SJSA1 (cell line): ENCODE measurements around the gene MFAP1. TPM values are rescaled to one million over a fixed set of nuclear protein-coding genes. Genes with fewer than 3 reads are reported as not detected.
A peak's percentile ranks its signal among the peaks of the same experiment; 100 is the strongest.
"Not testable (repeated sequence)": the region's sequence is repeated elsewhere in the genome, so short reads cannot be mapped to it uniquely, and the experiment has no call there.

Experiments
- DNase-seq, 2 experiments: peaks; one replicate each; pipeline ENCODE4 v3.0.0-alpha.2; 2015 to 2020; ENCODE audit warnings: low spot score in 2 of 2, low read depth in 1 of 2
- H3K27ac ChIP-seq: fragments of 250-450 bp; sonication (Bioruptor Pico); 2 replicates; pipeline ENCODE4 v1.5.1; 2020; ENCODE audit warnings: mild to moderate bottlenecking, moderate library complexity
- H3K27me3 ChIP-seq: fragments of 250-450 bp; sonication (Bioruptor Pico); replicated peaks from 2 replicates; pipeline ENCODE4 v1.5.1; 2020; ENCODE audit warnings: mild to moderate bottlenecking, moderate library complexity
- H3K36me3 ChIP-seq: fragments of 250-450 bp; sonication (Bioruptor Pico); 2 replicates; pipeline ENCODE4 v1.5.1; 2020; ENCODE audit warnings: mild to moderate bottlenecking
- H3K4me1 ChIP-seq: fragments of 250-450 bp; sonication (Bioruptor Pico); replicated peaks from 2 replicates; pipeline ENCODE4 v1.6.1; 2021; ENCODE audit warnings: mild to moderate bottlenecking
- H3K4me3 ChIP-seq: fragments of 250-450 bp; sonication (Bioruptor Pico); 2 replicates; pipeline ENCODE4 v1.5.1; 2020; ENCODE audit warnings: mild to moderate bottlenecking
- H3K9me3 ChIP-seq: fragments of 250-450 bp; sonication (Bioruptor Pico); replicated peaks from 2 replicates; pipeline ENCODE4 v1.5.1; 2020; ENCODE audit warnings: mild to moderate bottlenecking
- total RNA-seq: library from RNA; depleted of rRNA; stranded (reverse); fragments of >200 nt; shearing (Covaris generic); gene quantifications from 2 replicates; pipeline ENCODE4 v1.2.3, GENCODE V29; 2014

MFAP1 gene
- total RNA-seq, 1 experiment from 2014 or later, result 40.1 TPM

DNA sequence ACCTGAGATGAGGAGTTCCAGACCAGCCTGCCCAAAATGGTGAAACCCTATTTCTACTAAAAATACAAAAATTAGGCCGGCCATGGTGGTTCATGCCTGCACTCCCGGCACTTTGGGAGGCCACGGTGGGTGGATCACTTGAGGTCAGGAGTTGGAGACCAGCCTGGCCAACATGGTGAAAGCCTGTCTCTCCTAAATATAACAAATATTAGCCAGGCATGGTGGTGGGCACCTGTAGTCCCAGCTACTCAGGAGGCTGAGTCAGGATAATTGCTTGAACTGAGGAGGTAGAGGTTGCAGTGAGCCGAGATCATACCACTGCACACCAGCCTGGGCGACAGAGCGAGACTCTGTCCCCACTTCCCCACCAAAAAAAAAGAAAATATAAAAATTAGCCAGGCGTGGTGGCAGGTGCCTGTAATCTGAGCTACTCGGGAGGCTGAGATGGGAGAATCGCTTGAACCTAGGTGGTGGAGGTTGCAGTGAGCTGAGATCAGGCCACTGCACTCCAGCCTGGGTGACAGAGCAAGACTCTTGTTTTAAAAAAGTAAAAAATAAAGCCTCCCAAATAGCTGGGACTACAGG, 6.3 kb upstream of the MFAP1 start:
- not testable (repeated sequence) for H3K4me1 ChIP-seq, H3K9me3 ChIP-seq, H3K27ac ChIP-seq, H3K4me3 ChIP-seq, DNase-seq, H3K27me3 ChIP-seq
- H3K36me3 ChIP-seq, result peaks cover 56% of the 10 kb centered on the region

- H3K27me3 ChIP-seq, H3K4me1 ChIP-seq, DNase-seq, H3K27ac ChIP-seq, H3K9me3 ChIP-seq, H3K4me3 ChIP-seq: not testable (repeated sequence)
- peaks cover 56% of the 10 kb centered on the region for H3K36me3 ChIP-seq
Observed at GRCh38 chr15:43829951-43830540, 5.6 kb upstream of the MFAP1 start.

DNA sequence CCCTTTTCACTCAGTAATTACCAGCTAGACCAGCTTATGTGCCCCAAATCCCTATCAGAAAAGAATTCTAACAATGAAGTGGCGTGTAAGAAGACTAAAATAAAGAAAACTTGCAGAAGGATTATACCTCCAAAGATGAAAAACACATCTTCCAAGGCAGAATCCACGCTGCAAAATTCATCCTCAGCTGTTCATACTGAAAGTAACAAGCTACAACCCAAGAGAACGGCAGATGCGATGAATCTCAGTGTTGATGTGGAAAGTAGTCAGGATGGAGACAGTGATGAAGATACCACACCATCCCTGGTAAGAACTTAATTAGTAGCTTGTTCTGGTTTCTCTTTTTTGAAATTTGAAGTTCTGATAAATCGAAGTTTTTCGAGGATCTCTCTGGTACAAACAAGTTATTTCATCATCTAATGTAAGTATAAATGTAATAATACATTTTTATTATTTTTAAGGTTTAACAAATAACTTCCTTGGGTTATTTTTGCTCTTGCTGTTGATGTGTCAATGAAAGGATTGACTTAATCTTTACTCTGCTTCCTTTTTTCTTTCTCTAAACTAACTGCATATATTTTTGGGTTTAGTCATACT, 3.7 kb upstream of the MFAP1 start:
- H3K4me3 ChIP-seq, result peak overlapping the region; percentile 53
- DNase-seq, result peak in 1 of 2 experiments; percentile 17
- peaks cover 42% of the 10 kb centered on the region for H3K36me3 ChIP-seq
- H3K27me3 ChIP-seq, result no peaks in the 10 kb centered on the region
- peaks cover 15% of the 10 kb centered on the region for H3K4me1 ChIP-seq
- no peaks in the 10 kb centered on the region for H3K9me3 ChIP-seq
- peak overlapping the region; percentile 72; the same call in 1 of the 2 replicates for H3K27ac ChIP-seq

DNA sequence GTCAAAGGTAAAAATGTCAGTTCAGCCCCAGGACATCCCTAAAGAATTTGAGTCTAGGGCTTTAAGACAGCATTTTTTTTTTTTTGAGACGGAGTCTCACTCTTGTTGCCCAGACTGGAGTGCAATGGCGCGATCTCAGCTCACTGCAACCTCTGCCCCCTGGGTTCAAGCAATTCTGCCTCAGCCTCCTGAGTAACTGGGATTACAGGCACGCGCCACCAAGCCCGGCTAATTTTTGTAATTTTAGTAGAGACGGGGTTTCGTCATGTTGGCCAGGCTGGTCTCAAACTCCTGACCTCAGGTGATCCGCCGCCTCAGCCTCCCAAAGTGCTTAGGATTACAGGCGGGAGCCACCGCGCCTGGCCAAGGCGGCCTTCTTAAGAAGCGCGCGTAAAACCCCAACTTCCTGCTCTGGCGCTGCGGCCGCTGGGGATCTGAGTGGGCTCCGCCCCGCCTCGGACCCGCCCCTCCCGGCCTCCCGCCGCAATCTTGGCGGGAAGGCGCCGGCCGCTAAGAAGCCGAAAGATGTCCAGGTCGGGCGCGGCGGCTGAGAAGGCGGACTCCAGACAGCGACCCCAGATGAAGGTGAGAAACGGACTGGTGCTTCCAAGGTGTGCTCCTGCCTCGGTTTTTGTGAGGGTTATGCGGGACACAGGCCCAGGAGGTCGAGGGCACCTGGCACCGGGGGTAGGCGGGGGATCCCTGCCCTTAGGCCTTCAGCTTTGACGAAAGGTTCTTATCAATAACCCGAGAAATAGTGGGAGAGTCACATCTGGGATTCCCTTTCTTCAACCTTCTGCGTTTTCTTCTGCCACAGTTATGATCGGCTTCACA, 2.2 kb upstream of the MFAP1 start, which contains the start of gene WDR76:
Gene WDR76, plus strand, starts transcription at position 495 of the 834 bp plus-strand sequence. Its CDS starts 31 bp downstream, at position 526.
- Histone ChIP-seq H3K4me1 (peaks cover 15% of the 10 kb centered on the region), H3K9me3 (no peaks in the 10 kb centered on the region), H3K36me3 (peaks cover 32% of the 10 kb centered on the region), H3K27ac (peak within 1 kb of the TSS; percentile 72), H3K27me3 (no peaks in the 10 kb centered on the region), H3K4me3 (peak within 1 kb of the TSS; percentile 53)
- DNase-seq, result peak; percentile 84 to 89

GRCh38 chr15:43826029-43826507, 1.6 kb upstream of the MFAP1 start:
- peak overlapping the region; percentile 72 for H3K27ac ChIP-seq
- H3K9me3 ChIP-seq, result no peaks in the 10 kb centered on the region
- peaks cover 30% of the 10 kb centered on the region for H3K36me3 ChIP-seq
- no peak overlapping the region for H3K4me3 ChIP-seq
- peaks cover 15% of the 10 kb centered on the region for H3K4me1 ChIP-seq
- H3K27me3 ChIP-seq, result no peaks in the 10 kb centered on the region
- peak in 1 of 2 experiments; percentile 8 for DNase-seq

- DNase-seq, result peak in 1 of 2 experiments; percentile 16
- H3K27ac ChIP-seq, H3K9me3 ChIP-seq, H3K4me3 ChIP-seq, H3K27me3 ChIP-seq: not testable (repeated sequence)
- Histone ChIP-seq H3K4me1 (peaks cover 15% of the 10 kb centered on the region), H3K36me3 (peaks cover 28% of the 10 kb centered on the region)
Observed at GRCh38 chr15:43825305-43825704, 815 bp upstream of the MFAP1 start.

DNA sequence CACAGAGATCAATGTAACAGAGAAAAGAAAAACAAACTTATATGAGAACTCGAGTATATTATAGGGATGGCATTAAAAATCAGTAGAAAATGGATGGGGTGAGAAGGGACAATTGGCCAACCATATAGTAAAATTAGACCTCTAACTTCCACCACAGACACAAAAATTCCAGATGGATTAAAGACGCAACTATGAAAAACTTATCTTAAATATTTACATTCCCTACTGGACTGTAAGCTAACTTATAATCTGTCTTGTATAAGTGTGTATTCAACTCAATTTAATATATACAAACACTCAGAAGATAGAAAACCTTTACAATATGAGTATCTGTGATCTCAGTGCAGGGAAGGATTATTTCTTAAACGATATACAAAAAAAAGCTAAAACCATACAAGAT, 3.0 kb downstream of the MFAP1 start:
- H3K27ac ChIP-seq, result no peak overlapping the region
- H3K27me3 ChIP-seq, result no peaks in the 10 kb centered on the region
- H3K9me3 ChIP-seq, result no peaks in the 10 kb centered on the region
- no peak overlapping the region for H3K4me3 ChIP-seq
- DNase-seq, result no peak
- peaks cover 30% of the 10 kb centered on the region for H3K36me3 ChIP-seq
- peaks cover 7% of the 10 kb centered on the region for H3K4me1 ChIP-seq

- H3K4me3 ChIP-seq, H3K27me3 ChIP-seq, DNase-seq, H3K9me3 ChIP-seq, H3K4me1 ChIP-seq, H3K27ac ChIP-seq: not testable (repeated sequence)
- peaks cover 80% of the 10 kb centered on the region for H3K36me3 ChIP-seq
Observed at GRCh38 chr15:43815064-43815463, 9.4 kb downstream of the MFAP1 start.

- H3K4me1 ChIP-seq, result no peaks in the 10 kb centered on the region
- H3K27me3 ChIP-seq, result no peaks in the 10 kb centered on the region
- H3K27ac ChIP-seq, result no peak overlapping the region
- no peak overlapping the region for H3K4me3 ChIP-seq
- no peak for DNase-seq
- H3K36me3 ChIP-seq, result peaks cover 96% of the 10 kb centered on the region
- H3K9me3 ChIP-seq, result no peaks in the 10 kb centered on the region
Observed at GRCh38 chr15:43808960-43809678, 15.4 kb downstream of the MFAP1 start.

DNA sequence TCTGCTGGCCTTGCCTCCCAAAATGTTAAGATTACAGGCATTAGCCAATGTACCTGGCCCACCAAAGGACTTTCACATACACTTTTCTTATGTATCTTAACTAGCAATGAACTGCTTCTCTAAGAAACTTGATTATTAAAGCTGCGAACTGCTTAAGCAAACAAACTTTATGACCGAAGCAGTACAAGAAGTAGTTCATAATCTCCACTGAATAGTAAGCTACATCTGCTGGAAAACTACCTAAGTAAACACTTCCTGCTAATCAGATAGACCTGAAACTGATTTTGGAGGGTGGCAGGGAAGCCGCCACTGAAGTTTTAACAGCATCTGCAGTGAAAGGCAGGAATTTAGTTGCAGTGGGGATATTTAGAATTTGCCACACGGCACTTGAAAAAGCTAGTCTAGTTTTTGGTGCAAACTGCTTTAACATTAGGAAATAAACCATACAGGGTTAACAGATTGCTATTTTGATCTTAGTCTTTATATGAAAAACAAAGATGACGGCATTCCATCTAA, 16.0 kb downstream of the MFAP1 start:
- no peak overlapping the region for H3K4me3 ChIP-seq
- no peaks in the 10 kb centered on the region for H3K9me3 ChIP-seq
- H3K27ac ChIP-seq, result no peak overlapping the region
- no peaks in the 10 kb centered on the region for H3K4me1 ChIP-seq
- DNase-seq, result no peak
- H3K27me3 ChIP-seq, result no peaks in the 10 kb centered on the region
- H3K36me3 ChIP-seq, result peaks cover 96% of the 10 kb centered on the region

DNA sequence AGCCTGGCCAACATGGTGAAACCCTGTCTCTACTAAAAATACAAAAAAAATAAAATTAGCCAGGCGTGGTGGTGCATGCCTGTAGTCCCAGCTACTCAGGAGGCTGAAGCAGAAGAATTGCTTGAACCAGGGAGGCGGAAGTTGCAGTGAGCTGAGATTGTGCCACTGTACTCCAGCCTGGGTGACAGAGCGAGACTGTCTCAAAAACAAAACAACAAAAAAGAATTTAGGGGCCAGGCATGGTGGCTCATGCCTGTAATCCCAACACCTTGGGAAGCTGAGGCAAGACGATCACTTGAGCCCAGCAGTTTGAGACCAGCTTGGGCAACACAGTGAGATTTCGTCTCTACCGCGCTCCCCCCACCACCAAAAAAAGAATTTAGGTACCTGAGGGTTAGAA, 21.8 kb downstream of the MFAP1 start:
- H3K4me3 ChIP-seq, H3K4me1 ChIP-seq, H3K9me3 ChIP-seq, H3K27me3 ChIP-seq, H3K27ac ChIP-seq, DNase-seq: not testable (repeated sequence)
- peaks cover 98% of the 10 kb centered on the region for H3K36me3 ChIP-seq

GRCh38 chr15:43800286-43801141, 24.0 kb downstream of the MFAP1 start, which contains the start of gene HYPK:
Gene HYPK, plus strand, starts transcription at chr15:43800599. Its CDS starts 24 bp downstream, at chr15:43800623.
- peaks cover 100% of the 10 kb centered on the region for H3K36me3 ChIP-seq
- H3K27ac ChIP-seq, result peak within 1 kb of the TSS; percentile 27; the same call in 1 of the 2 replicates
- peaks cover 9% of the 10 kb centered on the region for H3K4me1 ChIP-seq
- no peaks in the 10 kb centered on the region for H3K27me3 ChIP-seq
- H3K4me3 ChIP-seq, result peak within 1 kb of the TSS; percentile 60
- DNase-seq, result peak; percentile 76 to 91
- no peaks in the 10 kb centered on the region for H3K9me3 ChIP-seq
